Heart left ventricle (tissue), 13 donors: ENCODE data around the gene MCTP2.

Experiments
- POLR2A ChIP-seq, 2 donors: fragments of 450-650 bp; IDR thresholded peaks; one replicate each; pipeline ENCODE4 v1.6.1; 2017; ENCODE audit warnings: antibody characterized with exemption in 2 of 2, mild to moderate bottlenecking in 2 of 2, moderate library complexity in 2 of 2
- TF ChIP-seq, protein P1 (sequence below), 12 donors: fragments of 200-600 bp; sonication (generic) in 4 of 12; IDR thresholded peaks; one replicate each; pipeline versions ENCODE4 v1.5.0 to v1.8.0; 2018 to 2022; ENCODE audit warnings: antibody characterized with exemption in 12 of 12, mild to moderate bottlenecking in 5 of 12
- donor health status: ischemic (EF 13 %, LVEDD 7.1; RV severe dilation, severe dysfunction).
- donor health status: DM: no; HTN: yes; CAD: no.
- donor health status: DM: no; HTN: no; CAD: no.
- donor health status: ischemic (EF 25% LVEDD 6.9; RV normal size, moderate dysfunction).
- donor health status: ischemic (EF 25% LVEDD 5.7; RV mildly dilated, moderate dysfunction).
- donor health status: ischemic (EF 35%, LVEDD 5.7; RV mildly dilated, moderate dysfunction).
- donor health status: nonischemic (EF 11% LVEDD 7.7; RV severe dilation, severe dysfunction).
- donor health status: DM: yes; HTN: yes; CAD: no.
- donor health status: PGD.
- donor health status: ischemic (EF 29% LVEDD 5.4; RV normal size, mild dysfunction).
- donor health status: nonischemic (EF 23%, LVEDD 6.1; RV moderate dilation, normal function).

DNA sequence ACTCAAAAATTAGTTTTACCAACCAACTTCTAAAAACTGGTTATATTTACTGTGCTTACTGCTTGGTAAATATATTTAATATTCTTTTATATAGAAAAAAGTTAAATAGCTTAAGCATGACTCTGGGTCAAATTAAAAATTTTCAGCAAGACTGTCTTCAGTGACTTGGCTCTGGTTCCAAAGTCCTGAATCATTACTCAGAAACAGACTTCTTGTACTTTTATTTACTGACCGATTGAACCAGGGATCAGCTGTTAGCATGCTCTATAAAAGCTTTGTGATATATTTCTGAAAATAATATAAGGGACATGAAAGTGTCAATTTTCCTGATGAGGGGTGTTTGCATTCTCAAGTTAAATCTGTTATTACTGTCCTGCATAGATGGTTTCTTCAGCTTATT, 164.3 kb downstream of the MCTP2 start:
- TF ChIP-seq, protein P1, sequence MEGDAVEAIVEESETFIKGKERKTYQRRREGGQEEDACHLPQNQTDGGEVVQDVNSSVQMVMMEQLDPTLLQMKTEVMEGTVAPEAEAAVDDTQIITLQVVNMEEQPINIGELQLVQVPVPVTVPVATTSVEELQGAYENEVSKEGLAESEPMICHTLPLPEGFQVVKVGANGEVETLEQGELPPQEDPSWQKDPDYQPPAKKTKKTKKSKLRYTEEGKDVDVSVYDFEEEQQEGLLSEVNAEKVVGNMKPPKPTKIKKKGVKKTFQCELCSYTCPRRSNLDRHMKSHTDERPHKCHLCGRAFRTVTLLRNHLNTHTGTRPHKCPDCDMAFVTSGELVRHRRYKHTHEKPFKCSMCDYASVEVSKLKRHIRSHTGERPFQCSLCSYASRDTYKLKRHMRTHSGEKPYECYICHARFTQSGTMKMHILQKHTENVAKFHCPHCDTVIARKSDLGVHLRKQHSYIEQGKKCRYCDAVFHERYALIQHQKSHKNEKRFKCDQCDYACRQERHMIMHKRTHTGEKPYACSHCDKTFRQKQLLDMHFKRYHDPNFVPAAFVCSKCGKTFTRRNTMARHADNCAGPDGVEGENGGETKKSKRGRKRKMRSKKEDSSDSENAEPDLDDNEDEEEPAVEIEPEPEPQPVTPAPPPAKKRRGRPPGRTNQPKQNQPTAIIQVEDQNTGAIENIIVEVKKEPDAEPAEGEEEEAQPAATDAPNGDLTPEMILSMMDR (IDR thresholded peaks at IDR 0.05) = no peak
- TF ChIP-seq POLR2A (IDR thresholded peaks at IDR 0.05) = no peak
